H1 (cell line): ENCODE measurements around the gene GIT1. TPM values are rescaled to one million over a fixed set of nuclear protein-coding genes. Genes with fewer than 3 reads are reported as not detected.
A peak's percentile ranks its signal among the peaks of the same experiment; 100 is the strongest.

ENCODE experiments used
- CHD7 ChIP-seq: fragments of 300-600 bp; sonication (generic); IDR thresholded peaks from 2 replicates; pipeline ENCODE4 v1.7.1; 2012; ENCODE audit warnings: low read length, moderate library complexity, mild to moderate bottlenecking, inconsistent platforms; ENCODE audit not compliant: insufficient replicate concordance
- CTCF ChIP-seq, 3 experiments: IDR thresholded peaks; 1 replicate in 2 of 3; 2 replicates in 1 of 3; pipeline versions ENCODE4 v1.5.1 to v1.6.1; 2011; ENCODE audit warnings: low read length in 3 of 3, mild to moderate bottlenecking in 3 of 3, inconsistent platforms in 2 of 3, low read depth in 1 of 3, moderate library complexity in 1 of 3; ENCODE audit not compliant: insufficient read depth in 1 of 3; ENCODE audit errors: control extremely low read depth in 1 of 3
- RAD21 ChIP-seq, 2 experiments: IDR thresholded peaks in 1 of 2; conservative IDR thresholded peaks in 1 of 2; 2 replicates each; pipeline ENCODE4 v1.6.1; 2011; ENCODE audit warnings: low read depth in 2 of 2, low read length in 2 of 2, improper control_type of control experiment in 1 of 2, inconsistent platforms in 1 of 2, mild to moderate bottlenecking in 1 of 2, moderate library complexity in 1 of 2
- SAP30 ChIP-seq: fragments of 300-600 bp; sonication (generic); IDR thresholded peaks from 2 replicates; pipeline ENCODE4 v1.7.1; 2012; ENCODE audit warnings: low read length, moderate library complexity, mild to moderate bottlenecking, inconsistent platforms; ENCODE audit not compliant: insufficient read depth, insufficient replicate concordance
- SIRT6 ChIP-seq: IDR thresholded peaks from one replicate; pipeline ENCODE4 v1.7.1; 2012; ENCODE audit warnings: low read length, inconsistent platforms
- YY1 ChIP-seq: IDR thresholded peaks from 2 replicates; pipeline ENCODE4 v1.6.1; 2011; ENCODE audit warnings: low read depth, mild to moderate bottlenecking, low read length
- polyA plus RNA-seq, 7 experiments: library from polyadenylated mRNA; depleted of rRNA in 3 of 7; stranded (reverse) in 5 of 7; unstranded in 2 of 7; fragments of >200 nt in 5 of 7; fragments of 200-250 nt in 2 of 7; gene quantifications; 1 replicate in 5 of 7; 2 replicates in 1 of 7; 4 replicates in 1 of 7; pipeline versions ENCODE4 v1.2.1 to v1.2.3, GENCODE V29; 2011 to 2013; ENCODE audit warnings: missing spikeins in 2 of 7, mixed read lengths in 2 of 7
- total RNA-seq: library from RNA; stranded (reverse); fragmentation: NEBNext Ultra II Directional; extraction: Animal tissue kit (Norgen Biotek cat#: 25700); gene quantifications from 2 replicates; pipeline ENCODE4 v1.2.1, GENCODE V29; 2021

The GIT1 gene
- total and polyA plus RNA-seq, 2 of the 8 experiments (the other 6 are each of a cell fraction or from before 2014, with no cell fraction given) = 62.4 to 63.0 TPM

GRCh38 chr17:29572691-29573557 is 16.5 kb downstream of the GIT1 start (continued):
- TF ChIP-seq CHD7 (no peak), SIRT6 (no peak), YY1 (0 out of 2 replicates have a peak, but pooled peaks have one; percentile 14), SAP30 (no peak), CTCF (IDR thresholded peaks at IDR 0.05; ENCODE audit: control extremely low read depth in 1 of 3, insufficient read depth in 1 of 3, low read depth in 1 of 3, low read length in 3 of 3) (peak; percentile 66 to 83 (median 72)), RAD21 (IDR thresholded peaks at IDR 0.05 in 1 of 2, conservative IDR thresholded peaks at IDR 0.05 in 1 of 2; ENCODE audit: low read depth in 2 of 2, low read length in 2 of 2) (peak; percentile 41 to 57)
